ENCODE data around the gene LSMEM2.
"Not testable (repeated sequence)": the region's sequence is repeated elsewhere in the genome, so short reads cannot be mapped to it uniquely, and the experiment has no call there.

Gene LSMEM2

DNA sequence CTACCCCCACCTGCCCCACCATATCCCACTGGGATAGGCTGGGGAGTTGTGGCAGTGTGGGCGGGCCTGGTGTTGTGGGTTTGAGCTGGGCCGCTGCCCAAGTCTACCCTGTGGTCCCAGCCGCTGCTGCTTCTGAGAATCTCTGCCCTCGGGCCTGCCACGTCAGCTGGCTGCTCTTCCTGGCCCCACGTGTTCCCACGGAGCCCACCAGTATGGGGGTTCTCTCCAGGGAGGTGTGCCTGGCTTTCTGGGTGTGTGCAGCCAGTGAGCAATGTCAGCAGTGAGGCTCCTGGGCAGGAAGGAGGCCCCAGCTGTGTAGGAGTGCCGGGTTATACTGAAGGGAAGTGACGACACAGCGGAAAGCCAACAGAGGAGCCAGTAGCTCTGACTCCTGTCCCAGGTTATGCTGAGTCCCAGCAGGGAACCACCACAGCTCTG lies 32.4 kb upstream of the LSMEM2 start:
- peak; percentile 70 to 90 (median 78) for DNase-seq

DNA sequence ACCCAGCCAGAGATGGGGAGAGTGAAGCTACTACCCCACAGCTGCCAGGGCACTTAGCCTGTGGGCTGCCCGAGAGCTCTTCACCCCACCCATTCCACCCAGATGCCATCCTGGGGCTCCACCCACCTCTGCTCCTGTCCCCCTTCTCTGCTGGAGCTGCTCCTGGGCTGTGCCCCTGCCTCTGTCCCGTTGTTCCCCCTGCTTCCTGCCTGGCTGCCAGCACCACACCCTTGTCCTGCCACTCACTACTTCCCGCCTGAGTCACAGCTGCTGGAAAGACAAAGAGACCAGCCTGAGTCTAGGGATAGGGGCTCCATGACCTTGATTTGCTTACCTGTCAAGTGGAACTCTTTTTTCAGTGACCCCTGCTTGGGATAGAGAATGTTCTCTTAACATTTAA lies 30.5 kb upstream of the LSMEM2 start:
- no peak for DNase-seq

- no peak for DNase-seq
These were observed 29.4 kb upstream of the LSMEM2 start for GRCh38 chr3:50249457-50249856.

DNA sequence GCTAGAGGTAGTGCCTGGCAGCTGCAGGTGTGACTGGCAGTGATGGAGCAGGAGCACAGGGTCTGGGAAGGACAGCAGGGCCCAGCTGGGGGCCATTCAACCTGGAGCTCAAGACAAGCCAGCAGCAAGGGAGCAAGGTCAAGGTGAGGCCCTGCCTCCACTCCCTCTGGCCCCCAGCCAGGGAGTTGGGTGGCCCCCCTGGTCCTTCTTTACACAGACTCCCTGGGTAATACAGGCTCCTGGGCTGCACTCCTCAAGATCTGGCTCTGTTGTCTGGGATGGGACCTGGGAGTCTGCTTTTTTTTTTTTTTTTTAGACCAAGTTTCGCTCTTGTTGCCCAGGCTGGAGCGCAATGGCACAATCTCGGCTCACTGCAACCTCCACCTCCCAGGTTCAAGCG lies 28.4 kb upstream of the LSMEM2 start:
- DNase-seq = no peak

DNA sequence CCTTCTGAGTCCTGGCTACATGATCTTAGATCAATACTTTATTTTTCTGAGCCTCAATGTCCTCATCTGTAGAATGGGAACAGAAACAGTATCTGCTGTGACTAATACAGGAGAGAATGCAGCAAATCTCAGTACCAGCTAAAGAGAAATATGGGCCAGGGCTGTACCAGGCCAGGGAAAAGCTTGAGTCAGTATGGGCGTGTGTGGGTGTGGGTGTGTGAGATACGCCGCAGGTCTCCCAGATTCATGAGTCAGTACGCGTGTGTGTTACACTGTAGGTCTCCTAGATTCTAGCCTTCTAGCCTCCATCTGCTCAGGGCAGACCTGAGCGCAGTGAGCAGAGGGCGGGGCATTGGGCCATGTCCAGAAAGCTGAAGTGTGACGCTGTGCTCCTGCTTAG lies 27.7 kb upstream of the LSMEM2 start:
- DNase-seq = no peak

DNA sequence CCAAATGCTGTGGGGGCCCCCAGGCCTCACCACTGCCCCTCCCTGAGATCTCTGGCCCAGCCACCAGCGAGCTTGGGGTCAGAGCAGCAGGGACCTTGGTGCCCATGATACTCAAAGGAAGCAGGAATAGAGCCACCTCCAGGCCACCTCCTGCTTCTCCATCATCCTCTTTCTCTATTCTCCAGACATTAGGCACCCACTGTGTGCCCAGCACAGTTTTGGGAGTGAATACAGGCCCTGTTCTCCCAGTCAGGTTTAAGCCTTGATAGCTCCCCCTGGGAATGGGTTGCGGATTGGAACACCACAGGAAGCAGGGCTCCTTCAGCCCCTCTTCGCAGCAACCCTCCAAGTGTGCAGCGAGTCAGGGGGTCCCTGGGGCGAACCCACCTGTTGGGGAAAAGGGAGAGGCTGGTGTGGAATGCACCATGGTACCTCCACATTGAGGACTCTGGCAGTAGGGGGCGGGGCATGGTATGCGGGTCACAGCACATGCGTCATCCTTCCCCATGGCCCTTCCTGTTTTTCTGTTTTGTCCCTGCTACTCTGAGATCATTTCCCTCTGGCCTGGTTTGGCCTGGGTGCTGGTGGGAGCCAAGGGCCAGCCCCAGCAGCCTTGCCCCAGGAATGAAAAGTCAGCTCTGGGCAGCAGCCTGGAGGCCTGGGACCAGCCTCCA lies 24.2 kb upstream of the LSMEM2 start:
- DNase-seq = no peak

DNA sequence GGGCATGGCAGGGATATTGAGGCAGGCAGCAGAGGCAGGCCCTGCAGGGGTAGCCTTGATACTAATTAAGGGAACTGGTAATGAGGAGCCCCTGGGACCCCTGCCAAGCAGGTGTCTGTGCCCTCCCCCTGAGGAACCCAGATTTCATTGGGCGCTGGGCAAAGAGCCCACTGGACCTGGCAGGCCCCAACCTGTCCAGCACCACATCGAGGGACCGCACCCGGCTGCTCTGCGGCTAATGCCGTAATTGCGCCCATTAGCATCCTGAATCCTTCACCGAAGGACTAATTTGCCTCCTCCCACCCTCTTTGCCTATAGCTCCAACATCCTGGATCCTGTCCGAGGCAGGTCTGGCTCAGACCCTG lies 23.7 kb upstream of the LSMEM2 start:
- no peak for DNase-seq

- DNase-seq = peak in 5 of 6 experiments; percentile 13 to 21 (median 17)
These were observed 21.7 kb upstream of the LSMEM2 start for GRCh38 chr3:50256978-50257890.

DNA sequence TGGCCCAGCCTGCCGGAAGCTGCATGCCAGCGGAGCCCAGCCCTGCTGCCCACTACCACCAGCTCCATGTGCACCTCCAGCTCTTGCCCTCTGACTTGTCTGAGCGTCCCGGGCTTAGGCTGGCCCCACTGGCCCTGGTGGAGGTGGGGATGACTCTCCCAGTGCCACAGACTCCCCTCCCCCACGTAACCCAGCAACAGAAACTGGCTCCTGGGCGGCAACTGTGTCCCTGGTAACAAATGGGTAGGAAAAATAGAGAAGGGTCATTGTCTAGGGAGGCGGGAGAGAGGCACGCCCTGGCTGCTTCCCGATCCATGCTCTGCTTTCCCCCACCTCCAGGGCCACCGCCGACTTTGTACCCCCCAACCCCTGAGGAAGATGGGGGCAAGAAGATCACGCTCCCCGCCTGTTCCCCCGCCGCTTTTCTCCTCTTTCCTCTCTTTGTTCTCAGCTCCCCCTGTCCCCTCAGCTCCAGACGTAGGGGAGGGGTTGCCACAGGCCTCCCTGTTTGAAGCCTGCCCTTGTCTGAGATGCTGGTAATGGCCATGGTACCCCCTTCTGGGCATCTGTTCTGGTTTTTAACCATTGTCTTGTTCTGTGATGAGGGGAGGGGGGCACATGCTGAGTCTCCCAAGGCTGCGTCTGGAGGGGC lies 20.7 kb upstream of the LSMEM2 start:
- DNase-seq = no peak

DNA sequence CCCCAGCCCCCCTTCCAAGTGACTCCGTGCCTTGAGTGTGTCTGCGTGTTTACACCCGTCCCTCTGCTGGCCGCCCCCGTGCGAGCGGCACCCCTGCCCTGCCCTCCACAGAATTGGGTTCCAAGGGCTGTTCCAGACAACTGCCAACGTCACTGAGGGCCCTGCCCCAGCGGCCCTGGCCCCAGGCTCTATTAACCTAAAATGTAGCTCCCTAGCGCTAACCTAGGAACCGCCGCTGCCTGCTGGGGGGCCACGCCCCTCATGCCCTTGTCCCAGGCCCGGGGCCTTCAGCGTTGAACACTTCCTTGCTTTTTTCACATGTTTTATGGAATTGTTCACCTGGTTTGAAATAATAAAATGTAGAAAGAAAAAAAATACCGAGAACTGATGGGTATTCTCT lies 19.9 kb upstream of the LSMEM2 start:
- DNase-seq = no peak

- no peak for DNase-seq
These were observed 19.4 kb upstream of the LSMEM2 start for GRCh38 chr3:50259432-50260026.

DNA sequence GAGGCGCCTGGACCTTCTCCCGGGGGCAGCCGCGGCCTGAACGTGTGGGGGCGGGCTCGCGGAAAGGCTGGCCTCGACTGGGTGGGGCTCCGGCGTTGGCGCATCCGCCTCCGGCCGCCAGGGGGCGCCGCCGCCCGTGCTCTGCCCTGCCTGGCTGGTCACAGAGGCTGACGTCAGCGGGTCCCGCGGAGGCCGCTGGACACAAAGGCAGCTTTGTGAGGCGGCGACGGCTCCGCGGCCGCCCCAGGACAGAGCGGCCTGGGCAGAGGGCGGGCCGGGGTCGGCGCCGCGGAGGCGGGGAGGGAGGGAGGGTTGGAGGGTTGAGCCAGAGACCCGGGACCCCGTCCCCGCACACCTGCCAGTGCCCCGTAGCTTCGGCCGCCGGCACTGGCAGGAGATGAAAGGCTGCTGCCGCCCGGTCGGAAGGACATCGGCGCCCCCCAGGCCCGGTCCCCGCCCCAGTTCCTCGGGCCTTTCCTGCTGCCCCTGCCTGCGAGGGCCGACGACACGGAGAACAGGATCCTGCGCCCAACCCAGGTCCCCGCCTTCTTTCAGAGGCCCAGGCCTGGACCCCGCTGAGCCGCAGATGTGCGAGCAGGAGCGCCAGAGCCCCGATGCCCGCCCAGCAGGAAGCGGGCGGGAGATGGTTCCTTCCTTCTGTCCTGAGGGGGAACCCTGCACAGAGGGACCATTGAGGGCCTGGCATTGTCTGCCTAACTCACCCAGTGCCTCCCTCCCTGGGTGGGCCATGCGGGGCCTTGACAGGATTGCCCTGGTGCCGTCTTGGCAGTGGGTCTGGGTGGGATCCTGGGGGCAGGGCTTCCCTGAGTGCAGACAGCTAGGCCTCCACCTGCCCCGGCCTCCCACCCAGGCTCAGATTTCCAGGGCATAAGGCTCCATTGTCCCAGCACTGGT lies 18.6 kb upstream of the LSMEM2 start:
- DNase-seq = peak; percentile 52 to 82 (median 74)

DNA sequence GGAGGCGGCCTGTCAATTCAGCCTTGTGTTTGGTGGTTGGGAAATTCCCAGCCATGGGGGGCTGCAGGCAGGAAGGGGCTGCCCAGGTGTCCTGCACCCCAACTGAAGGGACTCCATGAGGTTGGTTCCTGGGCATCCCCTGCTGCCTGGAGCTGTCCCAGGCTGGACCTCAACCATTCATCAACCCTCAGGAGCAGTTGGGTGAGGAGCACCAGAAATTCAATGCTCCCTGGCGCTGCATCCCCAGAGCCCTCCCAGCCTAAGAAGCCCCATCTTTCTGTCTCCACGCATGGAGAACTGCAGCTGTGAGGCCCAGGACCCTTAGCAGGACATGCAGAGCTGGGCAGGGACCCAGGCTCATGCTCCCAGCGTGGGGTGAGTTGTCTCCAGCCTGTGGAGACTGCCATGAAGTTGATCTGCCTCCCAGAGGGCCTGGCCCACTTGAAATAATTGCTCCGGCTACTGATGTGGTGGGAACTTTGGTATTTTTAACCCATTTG lies 17.9 kb upstream of the LSMEM2 start:
- no peak for DNase-seq

DNA sequence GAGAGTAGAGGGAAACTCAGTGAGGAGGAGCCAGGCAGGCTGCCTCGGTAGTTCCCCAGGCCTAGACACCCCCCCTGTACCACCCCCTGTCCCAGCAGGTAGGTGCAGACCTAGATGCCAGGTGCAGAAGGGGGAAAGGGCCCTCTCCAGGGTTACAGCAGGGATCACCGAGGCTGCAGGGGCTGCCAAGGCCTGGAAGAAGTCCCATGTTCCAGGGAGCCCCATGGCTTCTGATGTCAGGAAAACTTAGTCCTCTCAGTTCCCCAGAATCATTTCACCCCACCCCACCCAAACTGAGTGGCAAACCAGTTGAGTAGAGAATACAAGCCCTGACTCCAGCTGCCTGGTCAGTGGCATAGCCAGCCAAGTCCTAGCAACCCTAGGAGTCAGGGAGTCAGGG lies 17.4 kb upstream of the LSMEM2 start:
- DNase-seq = no peak

DNA sequence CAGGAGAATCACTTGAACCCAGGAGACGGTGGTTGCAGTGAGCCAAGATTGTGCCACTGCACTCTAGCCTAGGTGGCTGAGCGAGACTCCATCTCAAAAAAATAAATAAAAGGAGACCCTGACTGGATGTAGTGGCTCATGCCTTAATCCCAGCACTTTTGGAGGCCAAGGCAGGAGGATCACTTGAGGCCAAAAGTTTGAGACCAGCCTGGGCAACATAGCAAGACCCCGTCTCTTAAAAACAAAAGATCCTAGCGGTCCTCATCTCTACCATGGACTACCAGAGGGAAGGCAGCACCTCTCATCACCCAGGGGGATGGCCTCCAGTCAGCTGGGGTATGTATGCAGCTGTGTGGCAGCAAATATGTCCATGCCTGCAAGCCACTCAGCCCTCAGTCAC lies 16.7 kb upstream of the LSMEM2 start:
- DNase-seq = not testable (repeated sequence)

- no peak for DNase-seq
These were observed 16.1 kb upstream of the LSMEM2 start for GRCh38 chr3:50262778-50263177.

- no peak for DNase-seq
These were observed 15.2 kb upstream of the LSMEM2 start for GRCh38 chr3:50263478-50264382.

- DNase-seq = no peak
These were observed 14.4 kb upstream of the LSMEM2 start for GRCh38 chr3:50264383-50264963.

- DNase-seq = no peak
These were observed 13.9 kb upstream of the LSMEM2 start for GRCh38 chr3:50264964-50265485.

DNA sequence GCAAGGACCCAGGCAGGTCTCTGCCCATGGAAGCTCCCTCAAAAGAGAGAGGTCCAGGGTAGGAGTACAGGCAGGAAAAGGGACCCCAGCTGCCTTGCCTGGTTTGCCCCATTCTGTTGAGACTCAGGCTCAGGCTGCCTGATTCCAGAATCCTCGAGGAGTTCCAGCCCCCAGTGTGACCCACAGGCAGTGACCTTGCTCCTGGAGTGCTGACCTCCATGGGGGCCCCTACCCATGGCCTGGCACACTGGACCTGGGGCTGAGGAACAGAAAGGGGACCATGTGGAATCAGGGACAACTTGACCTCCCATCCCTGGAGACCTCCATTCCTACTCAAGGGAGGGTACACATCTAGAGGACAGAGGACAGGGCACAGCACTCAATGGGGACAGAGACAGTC lies 13.3 kb upstream of the LSMEM2 start:
- DNase-seq = no peak

Measured in stimulated activated naive CD4-positive, alpha-beta T cell (primary cell).